GM18951 (cell line): ENCODE results near the gene FAM177B.
"Not testable (repeated sequence)": the region's sequence is repeated elsewhere in the genome, so short reads cannot be mapped to it uniquely, and the experiment has no call there.

Experiments
- POLR2A ChIP-seq: IDR thresholded peaks from 4 replicates; pipeline ENCODE4 v1.6.1; 2011; ENCODE audit warnings: mild to moderate bottlenecking; ENCODE audit not compliant: insufficient read length, insufficient read depth; ENCODE audit errors: extremely low read depth
- in situ Hi-C: fragments of 300-500 bp; cut with MboI; formaldehyde crosslinking; loops from one replicate; pipeline ENCODE4 v1.12.0; 2022; ENCODE audit warnings: low sequenced_read_pairs, mixed read lengths, inconsistent platforms; ENCODE audit not compliant: unreplicated experiment

Gene FAM177B

DNA sequence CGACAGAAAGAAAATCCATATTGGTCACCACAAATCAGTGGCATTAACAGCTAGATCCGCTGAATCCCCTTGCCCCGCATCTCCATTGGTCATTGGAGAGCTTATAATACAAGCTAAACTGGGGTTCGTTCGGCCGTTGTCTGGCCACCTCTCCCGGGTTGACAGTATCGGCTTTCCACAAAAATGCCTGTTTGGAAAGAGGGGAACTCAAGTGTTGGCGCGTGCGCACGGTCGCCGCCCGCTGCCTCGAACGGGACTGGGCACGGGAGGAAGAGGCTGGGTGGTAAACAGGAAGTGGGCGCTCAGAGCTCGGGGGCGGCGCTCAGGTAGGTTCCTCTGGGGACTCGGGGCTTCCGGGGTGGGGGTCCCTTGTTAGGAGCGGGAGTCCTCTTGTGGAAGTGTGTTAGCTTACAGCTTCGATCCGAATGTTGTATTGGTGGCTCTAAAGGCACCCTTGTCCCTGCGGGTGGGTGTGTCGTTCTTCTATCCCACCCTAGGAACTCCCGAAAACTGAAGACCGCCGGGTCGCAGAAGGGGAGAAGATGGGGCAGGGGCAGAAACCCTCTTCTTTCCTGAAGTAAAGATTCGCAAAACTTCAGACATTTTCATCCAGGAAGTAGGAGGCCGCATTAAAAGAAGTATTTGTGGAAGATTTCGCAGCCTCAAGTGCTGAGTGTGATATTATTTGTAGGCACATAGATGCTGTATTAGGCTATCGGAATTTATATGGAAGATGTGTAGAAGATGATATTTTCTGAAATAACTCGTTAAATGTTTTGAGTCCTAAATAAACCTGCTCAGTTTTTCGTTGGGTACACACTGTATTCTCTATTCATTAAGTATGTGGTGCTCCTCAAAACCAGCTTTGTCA, 23.7 kb upstream of the FAM177B start:
- in situ Hi-C loops, result no loop called here
- TF ChIP-seq POLR2A, result peak; percentile 64

DNA sequence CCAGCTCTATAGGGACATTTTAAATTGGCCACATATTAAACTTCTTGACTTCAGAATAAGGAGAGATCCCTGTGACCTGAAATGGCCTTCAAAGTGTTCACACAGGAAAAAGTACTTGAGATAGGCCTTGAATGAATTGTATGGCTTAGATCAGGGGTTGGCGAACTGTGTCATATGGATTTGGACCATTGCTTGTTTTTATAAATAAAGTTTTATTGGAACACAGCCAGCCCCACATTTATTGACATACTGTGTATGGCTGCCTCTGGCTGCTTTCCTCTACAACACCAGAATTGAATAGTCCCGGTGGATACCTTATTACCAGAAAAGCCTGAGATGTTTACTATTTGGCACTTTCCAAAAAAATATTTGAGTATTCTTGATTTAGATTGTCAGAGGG, 20.6 kb upstream of the FAM177B start:
- no peak for TF ChIP-seq POLR2A
- in situ Hi-C loops, result no loop called here

DNA sequence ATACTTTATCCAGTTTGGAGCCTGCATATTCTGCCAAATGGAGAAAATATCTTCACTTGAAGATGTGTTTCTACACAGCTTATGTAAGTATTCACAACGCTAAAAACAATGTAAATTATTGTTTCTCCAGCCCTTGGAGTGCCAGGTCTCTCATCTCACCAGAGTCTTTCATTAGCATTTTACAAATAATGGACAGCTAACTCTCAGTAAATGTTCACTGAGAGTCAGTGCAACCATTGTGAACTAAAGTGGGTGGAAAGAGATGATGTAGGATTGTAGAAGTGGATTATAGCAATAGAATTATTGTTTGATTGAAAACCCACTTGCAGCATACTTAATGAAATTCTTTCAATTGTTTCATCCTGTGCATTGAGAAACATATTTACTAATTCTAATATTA, 8.3 kb upstream of the FAM177B start:
- in situ Hi-C loops, result no loop called here
- TF ChIP-seq POLR2A, result no peak

DNA sequence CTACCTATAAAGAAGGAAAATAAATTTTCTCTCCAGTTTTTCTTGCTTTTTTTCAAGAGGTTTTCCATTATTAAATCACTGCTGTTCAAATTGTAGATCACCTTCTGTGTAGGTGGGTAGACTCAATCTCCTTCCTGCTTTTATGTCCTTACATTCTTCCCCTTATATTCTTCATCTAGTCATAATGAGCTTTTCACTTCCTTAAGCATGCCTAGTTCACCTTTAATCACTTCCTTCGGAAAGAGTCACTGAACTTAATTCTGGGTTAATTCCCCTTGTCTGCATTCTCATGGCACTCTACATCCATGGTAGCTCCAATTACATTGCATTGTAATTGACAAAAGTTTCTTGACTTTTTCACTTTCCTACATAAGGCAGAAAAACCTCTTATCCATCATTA, 6.1 kb upstream of the FAM177B start:
- in situ Hi-C loops, result no loop called here
- no peak for TF ChIP-seq POLR2A

DNA sequence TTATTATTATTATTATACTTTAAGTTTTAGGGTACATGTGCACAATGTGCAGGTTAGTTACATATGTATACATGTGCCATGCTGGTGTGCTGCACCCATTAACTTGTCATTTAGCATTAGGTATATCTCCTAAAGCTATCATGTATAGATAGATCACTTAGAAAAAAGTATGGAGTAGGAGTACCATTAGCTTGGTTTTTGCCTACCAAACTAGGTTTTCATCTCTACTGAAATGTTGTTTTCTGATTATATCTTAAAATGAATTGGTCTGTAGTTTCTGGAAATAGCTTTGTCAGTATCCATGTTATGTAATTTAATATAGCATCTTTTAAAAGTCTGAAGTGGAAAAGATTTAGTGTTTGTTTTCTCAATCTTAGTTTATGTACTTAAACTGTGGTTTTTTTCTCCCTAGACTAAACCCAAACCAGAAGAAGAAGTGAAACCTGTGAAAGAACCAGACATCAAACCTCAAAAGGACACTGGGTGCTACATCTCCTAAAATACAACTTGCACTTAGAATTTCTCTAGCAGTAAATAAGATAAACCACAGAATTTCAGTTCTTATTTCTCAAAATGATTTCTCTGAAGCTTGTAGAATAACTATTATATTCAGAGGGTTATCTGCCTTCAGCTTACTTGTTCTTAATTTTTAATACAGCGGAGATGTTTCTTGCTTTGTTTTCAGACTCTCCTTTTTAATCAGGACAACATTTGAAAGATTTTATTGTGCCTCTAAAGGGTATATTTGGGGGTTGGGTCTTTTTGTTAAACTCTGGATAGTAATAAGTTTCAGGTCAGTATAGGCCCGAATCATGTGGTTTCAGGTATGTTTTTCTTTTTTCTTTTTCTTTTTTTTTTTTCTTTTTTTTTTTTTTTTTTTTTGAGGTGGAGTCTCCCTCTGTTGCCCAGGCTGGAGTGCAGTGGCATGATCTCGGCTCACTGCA, 4.5 kb upstream of the FAM177B start:
- in situ Hi-C loops, result no loop called here
- TF ChIP-seq POLR2A, result no peak

DNA sequence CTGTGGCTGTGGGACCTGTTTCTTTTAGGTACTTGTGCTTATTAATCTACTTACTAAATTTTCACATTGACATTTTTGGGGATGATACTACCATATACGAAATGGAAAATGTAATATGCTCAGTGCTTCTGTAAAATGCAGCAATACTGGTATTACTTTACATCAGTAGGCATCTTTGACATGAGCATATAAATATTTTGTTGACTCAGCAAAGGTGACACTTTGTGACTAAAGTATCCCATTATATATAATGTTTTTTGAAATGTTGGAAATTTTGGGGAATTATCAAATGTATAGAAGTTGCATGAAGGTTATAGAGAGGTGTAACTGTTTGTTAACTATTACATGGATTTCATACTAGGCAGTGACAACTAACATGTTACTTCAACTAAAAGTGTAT, 2.3 kb upstream of the FAM177B start:
- in situ Hi-C loops, result no loop called here
- no peak for TF ChIP-seq POLR2A

DNA sequence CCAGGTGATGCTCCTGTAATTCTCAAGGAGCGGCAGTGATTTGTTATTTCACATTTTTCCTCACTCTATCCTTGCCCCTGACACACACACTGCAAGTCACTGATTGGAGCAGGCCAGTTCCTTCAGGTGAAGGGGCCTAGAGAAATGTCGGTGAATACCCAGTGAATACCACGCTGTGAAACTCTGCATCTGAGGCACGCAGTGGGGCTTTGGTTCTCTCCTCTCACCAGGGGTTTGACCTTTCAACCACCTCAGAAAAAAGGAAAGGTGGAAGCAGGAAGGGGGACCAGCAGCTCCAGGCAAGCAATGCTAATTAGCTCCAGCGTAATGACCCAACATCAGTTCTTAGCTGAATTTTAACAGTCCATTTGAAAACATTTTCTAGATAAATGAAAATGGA, 532 bp upstream of the FAM177B start:
- in situ Hi-C loops, result no loop called here
- TF ChIP-seq POLR2A, result no peak

DNA sequence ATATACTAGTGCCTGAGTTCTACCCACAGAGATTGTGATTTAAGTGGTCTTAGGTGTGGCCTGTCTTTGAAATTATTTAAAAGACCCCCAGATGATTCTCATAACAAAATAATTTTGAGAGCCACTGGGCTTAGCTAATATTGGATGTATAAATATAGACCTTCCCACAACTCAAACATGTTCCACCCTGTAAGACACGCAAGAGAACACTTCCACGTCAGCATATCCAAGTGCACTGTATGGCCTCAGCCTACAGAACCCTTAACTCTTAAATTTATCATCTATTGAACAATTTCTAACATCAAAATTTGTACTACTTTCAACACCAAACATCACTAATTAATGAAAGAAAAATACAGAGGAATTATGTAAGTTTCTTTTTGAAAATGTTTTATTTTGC, 2.5 kb downstream of the FAM177B start:
- TF ChIP-seq POLR2A, result no peak
- in situ Hi-C loops, result no loop called here

DNA sequence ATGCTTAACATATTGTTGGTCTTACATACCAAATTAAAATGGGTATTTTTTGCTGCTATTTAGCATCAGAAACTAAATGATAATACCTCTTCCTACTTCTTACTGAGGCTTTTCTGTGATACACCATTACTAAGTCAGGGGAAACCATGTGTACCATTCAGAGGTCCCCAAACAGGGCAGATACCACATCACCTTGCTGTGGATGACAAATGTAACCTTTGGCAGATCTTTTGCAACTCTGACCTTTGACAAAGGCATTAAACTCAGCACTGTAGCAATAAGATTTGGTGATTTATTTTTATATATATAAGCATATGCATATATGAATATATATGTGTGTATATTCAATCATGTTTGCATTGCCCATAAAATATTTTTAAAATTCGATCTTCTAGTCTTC, 2.9 kb downstream of the FAM177B start:
- in situ Hi-C loops, result no loop called here
- no peak for TF ChIP-seq POLR2A

DNA sequence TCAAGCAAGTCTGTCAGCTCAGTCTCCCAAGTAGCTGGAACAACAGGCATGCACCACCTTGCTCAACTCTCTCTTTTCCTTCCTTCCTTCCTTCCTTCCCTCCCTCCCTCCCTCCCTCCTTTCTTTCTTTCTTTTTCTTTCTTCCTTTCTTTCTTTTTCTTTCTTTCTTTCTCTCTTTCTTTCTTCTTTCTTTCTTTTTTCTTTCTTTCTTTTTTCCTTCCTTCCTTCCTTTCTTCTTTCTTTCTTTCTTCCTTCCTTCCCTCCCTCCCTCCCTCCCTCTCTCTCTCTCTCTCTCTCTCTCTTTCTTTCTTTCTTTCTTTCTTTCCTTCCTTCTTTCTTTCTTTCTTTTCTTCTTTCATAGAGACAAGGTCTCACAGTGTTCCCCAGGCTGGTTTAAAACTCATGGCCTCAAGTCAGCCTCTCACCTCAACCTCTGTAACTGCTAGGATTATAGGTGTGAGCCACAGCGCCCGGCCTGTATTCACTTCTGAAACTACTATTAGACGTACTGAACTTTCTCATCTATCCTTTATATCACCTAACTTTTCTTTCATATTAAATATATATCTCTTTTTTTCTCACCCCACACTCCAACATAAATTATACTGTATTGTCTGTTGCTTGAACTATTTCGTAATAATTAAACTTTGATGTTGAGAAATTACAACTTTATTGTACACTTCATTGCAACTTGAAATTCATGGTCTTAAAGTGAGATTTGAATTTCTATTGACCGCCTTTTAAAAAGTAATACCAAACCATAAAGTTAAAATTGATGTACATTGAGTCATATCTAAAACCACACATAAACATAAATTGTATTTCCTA, 4.8 kb downstream of the FAM177B start:
- in situ Hi-C loops, result not testable (repeated sequence)

DNA sequence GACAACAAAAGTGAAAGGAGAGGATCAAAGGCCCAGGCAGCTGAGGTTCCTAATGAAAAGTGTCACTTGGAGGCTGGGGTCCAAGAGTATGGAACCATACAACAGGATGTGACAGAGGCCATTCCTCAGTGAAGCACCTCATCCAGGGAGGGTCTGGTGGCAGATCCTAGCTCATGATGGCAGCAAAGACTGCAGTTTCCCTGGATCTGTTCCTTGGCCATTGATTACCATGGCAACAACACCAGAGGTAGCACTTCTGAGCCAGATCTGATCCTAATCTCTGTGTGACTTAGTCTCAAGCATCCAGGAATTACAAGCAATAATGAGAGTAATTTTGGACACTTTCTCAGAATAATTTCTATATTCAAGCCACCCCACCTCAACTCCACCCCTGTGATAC, 12.9 kb downstream of the FAM177B start:
- in situ Hi-C loops, result no loop called here
- no peak for TF ChIP-seq POLR2A

DNA sequence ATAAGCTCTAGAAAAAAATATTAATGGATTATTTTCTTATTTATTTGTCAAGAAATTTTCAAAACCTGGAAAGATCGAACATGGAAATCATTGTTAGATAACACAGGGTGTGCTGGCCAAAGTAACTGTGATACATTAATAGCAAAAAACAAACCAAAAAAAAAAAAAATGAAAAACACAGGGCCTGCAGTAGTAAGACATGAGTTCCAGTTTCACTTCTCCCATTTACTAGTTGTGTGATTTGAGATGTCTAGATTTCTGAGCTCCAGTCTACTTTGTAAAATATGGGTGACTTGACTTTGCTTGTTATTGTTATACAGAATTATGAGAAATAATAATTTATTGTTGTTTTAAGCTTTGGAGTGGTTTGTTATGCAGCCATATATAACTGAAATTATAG, 13.6 kb downstream of the FAM177B start:
- in situ Hi-C loops, result no loop called here
- no peak for TF ChIP-seq POLR2A

DNA sequence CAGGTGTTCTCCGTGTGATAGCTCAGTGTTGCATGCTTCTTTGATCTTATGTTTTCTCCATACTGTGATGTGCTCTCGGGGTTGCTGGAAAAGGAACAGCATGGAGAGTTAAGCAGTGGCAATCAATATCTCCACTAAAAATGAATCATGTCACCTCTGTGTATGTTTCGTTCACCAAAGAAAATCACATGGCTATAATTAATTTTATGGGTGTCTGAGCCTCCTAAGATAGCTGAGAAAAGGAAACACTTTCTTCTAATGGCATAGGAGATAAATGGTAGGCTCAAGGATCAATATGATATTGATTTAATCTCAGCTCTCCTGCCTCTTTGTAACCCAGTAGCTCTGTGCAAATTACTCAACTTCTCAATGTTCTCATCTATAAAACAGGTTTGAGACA, 14.3 kb downstream of the FAM177B start:
- no peak for TF ChIP-seq POLR2A
- in situ Hi-C loops, result no loop called here
